Prostate gland (tissue), 2 donors: ENCODE results near the gene C1orf198. TPM values are rescaled to one million over a fixed set of nuclear protein-coding genes. Genes with fewer than 3 reads are reported as not detected.

Experiments used
- DNase-seq: peaks from one replicate; pipeline ENCODE4 v3.0.0-alpha.2; 2019; ENCODE audit warnings: low spot score
- H3K27ac ChIP-seq, 2 donors: fragments of 200-600 bp; sonication (generic); 2 replicates each; pipeline ENCODE4 v1.5.1; 2017 to 2019
- H3K27me3 ChIP-seq: fragments of 200-600 bp; sonication (generic); replicated peaks from 2 replicates; pipeline ENCODE4 v1.5.1; 2019; ENCODE audit not compliant: insufficient read depth
- H3K36me3 ChIP-seq, 2 donors: fragments of 200-600 bp; sonication (generic); 1 replicate in 1 of 2; 2 replicates in 1 of 2; pipeline versions ENCODE4 v1.5.1 to v1.8.1; 2017 to 2019
- H3K4me1 ChIP-seq: fragments of 200-600 bp; sonication (generic); replicated peaks from 2 replicates; pipeline ENCODE4 v1.5.1; 2019
- H3K4me3 ChIP-seq, 2 donors: fragments of 200-600 bp; sonication (generic); 2 replicates each; pipeline ENCODE4 v1.5.1; 2017 to 2019
- H3K9me3 ChIP-seq: fragments of 200-600 bp; sonication (generic); 2 replicates; pipeline ENCODE4 v1.5.1; 2017
- POLR2A ChIP-seq: fragments of 450-650 bp; IDR thresholded peaks from one replicate; pipeline ENCODE4 v1.6.1; 2016; ENCODE audit warnings: antibody characterized with exemption, mild to moderate bottlenecking
- POLR2AphosphoS5 ChIP-seq: sonication (generic); formaldehyde crosslinking; IDR thresholded peaks from one replicate; pipeline ENCODE4 v1.6.1; 2017; ENCODE audit warnings: antibody characterized with exemption
- WGBS: methylation state at CpG from one replicate; pipeline ENCODE4 v1.1.5; 2018; 5-methylcytosine and 5-hydroxymethylcytosine counted together
- intact Hi-C: fragments of 100-400 bp; cut with DNase I; formaldehyde crosslinking; loops from one replicate; pipeline ENCODE4 v1.14.2; 2022
- total RNA-seq, 2 donors: library from RNA; depleted of rRNA; stranded (reverse); fragments of >200 nt; gene quantifications; one replicate each; pipeline ENCODE4 v1.1.0, GENCODE V29; 2016
- TF ChIP-seq, protein P1 (sequence below), 4 experiments: fragments of 200-600 bp in 2 of 4; fragments of 450-650 bp in 2 of 4; sonication (generic) in 2 of 4; IDR thresholded peaks; 1 replicate in 3 of 4; 2 replicates in 1 of 4; pipeline ENCODE4 v1.5.1; 2016 to 2019; ENCODE audit warnings: antibody characterized with exemption in 4 of 4, mild to moderate bottlenecking in 2 of 4, moderate library complexity in 2 of 4

C1orf198 gene
- total RNA-seq, 2 donors from 2014 or later = 41.9 to 44.8 TPM

- no peak for DNase-seq
- TF ChIP-seq, protein P1, sequence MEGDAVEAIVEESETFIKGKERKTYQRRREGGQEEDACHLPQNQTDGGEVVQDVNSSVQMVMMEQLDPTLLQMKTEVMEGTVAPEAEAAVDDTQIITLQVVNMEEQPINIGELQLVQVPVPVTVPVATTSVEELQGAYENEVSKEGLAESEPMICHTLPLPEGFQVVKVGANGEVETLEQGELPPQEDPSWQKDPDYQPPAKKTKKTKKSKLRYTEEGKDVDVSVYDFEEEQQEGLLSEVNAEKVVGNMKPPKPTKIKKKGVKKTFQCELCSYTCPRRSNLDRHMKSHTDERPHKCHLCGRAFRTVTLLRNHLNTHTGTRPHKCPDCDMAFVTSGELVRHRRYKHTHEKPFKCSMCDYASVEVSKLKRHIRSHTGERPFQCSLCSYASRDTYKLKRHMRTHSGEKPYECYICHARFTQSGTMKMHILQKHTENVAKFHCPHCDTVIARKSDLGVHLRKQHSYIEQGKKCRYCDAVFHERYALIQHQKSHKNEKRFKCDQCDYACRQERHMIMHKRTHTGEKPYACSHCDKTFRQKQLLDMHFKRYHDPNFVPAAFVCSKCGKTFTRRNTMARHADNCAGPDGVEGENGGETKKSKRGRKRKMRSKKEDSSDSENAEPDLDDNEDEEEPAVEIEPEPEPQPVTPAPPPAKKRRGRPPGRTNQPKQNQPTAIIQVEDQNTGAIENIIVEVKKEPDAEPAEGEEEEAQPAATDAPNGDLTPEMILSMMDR (IDR thresholded peaks at IDR 0.05) = no peak
- TF ChIP-seq POLR2AphosphoS5 (no peak), POLR2A (no peak)
- H3K4me1 ChIP-seq = no peaks in the 10 kb centered on the region
- H3K27ac ChIP-seq = no peak overlapping the region
- H3K27me3 ChIP-seq = no peaks in the 10 kb centered on the region
- intact Hi-C loops = no loop called here
- no peak overlapping the region for H3K4me3 ChIP-seq
- 30% methylated on average over 5 of the region's 5 CpGs for WGBS
- no peaks in the 10 kb centered on the region for H3K9me3 ChIP-seq
- H3K36me3 ChIP-seq = no peaks in the 10 kb centered on the region
These were observed 73.9 kb downstream of the C1orf198 start for GRCh38 chr1:230794431-230794830.

GRCh38 chr1:230793463-230793745 is 74.9 kb downstream of the C1orf198 start:
- no peak for TF ChIP-seq POLR2AphosphoS5
- TF ChIP-seq, protein P1 (IDR thresholded peaks at IDR 0.05) = no peak
- TF ChIP-seq POLR2A = no peak
- H3K4me3 ChIP-seq = no peak overlapping the region
- WGBS = 83% methylated on average over 9 of the region's 9 CpGs
- H3K27me3 ChIP-seq = no peaks in the 10 kb centered on the region
- H3K27ac ChIP-seq = no peak overlapping the region
- H3K4me1 ChIP-seq = no peaks in the 10 kb centered on the region
- intact Hi-C loops = no loop called here
- DNase-seq = no peak
- H3K9me3 ChIP-seq = no peaks in the 10 kb centered on the region
- no peaks in the 10 kb centered on the region for H3K36me3 ChIP-seq

DNA sequence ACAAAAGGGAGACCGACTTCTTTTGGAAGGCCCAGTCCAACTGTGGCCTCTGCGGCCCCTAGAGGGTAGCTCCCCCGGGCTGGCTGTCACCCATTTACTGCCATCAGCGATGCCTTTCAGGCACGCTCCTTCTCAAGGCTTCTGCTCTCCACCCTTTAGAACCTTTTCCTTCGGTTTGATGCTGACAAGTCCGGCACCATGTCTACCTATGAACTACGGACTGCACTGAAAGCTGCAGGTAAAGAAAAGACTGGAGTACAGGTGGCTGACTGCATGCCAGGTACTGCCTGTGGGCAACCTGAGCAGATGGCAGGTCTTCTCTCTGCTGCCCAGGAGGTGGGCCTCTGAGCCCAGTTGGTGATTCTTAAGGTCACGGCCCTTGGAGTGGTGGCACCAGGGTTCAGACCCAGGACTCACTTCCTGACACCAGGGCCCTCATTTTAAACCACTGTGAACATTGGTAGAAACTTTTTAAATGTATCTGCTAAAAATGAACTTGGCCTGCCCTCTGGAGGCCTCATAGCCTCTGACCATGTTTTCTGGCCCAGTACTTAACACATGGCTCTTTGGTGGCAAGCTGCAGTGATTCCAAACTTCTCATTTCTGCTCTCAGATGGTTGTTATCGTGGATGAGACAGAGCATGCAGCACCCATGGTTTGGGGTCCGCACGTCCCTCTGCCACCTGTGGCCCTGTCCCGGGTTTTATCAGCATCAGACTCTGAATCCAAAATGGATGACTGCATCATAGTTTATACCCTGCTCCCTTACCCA is 75.4 kb downstream of the C1orf198 start:
- intact Hi-C loops = no loop called here

GRCh38 chr1:230791986-230792564 is 76.2 kb downstream of the C1orf198 start:
- intact Hi-C loops = no loop called here
- Histone ChIP-seq H3K4me1 (no peaks in the 10 kb centered on the region), H3K9me3 (no peaks in the 10 kb centered on the region), H3K27ac (no peak overlapping the region), H3K27me3 (no peaks in the 10 kb centered on the region), H3K4me3 (no peak overlapping the region), H3K36me3 (no peaks in the 10 kb centered on the region)
- DNase-seq = no peak
- TF ChIP-seq POLR2AphosphoS5 = no peak
- TF ChIP-seq, protein P1 (IDR thresholded peaks at IDR 0.05) = no peak
- no peak for TF ChIP-seq POLR2A
- 70% methylated on average over 5 of the region's 5 CpGs for WGBS

More for the DNA sequence above, 75.4 kb downstream of the C1orf198 start:
- TF ChIP-seq POLR2AphosphoS5 (no peak), POLR2A (no peak)
- TF ChIP-seq, protein P1 (IDR thresholded peaks at IDR 0.05) = no peak
- Histone ChIP-seq H3K36me3 (no peaks in the 10 kb centered on the region), H3K4me1 (no peaks in the 10 kb centered on the region), H3K4me3 (no peak overlapping the region), H3K27ac (no peak overlapping the region), H3K27me3 (no peaks in the 10 kb centered on the region), H3K9me3 (no peaks in the 10 kb centered on the region)
- DNase-seq = no peak
- WGBS = 92% methylated on average over 13 of the region's 13 CpGs

DNA sequence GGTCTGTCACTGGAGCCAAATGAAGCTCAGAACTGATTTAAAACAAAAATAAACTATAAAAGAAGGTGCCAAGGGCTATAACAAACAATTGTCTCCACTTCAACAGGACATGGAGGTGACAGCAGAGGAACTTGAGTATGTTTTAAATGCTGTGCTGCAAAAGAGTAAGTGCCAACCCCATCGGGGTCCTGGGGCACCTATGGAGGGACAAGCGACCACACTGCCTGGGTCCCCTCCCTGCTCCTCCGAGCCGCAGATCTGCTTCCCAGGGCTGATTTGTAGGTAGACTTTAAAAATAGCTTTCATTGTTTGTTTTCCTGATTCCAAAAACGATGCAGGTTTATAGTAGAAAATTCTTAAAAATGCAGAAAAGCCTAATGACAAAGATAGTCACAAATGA is 78.3 kb downstream of the C1orf198 start:
- 60% methylated on average over 5 of the region's 5 CpGs for WGBS
- Histone ChIP-seq H3K27ac (no peak overlapping the region), H3K36me3 (no peaks in the 10 kb centered on the region), H3K9me3 (no peaks in the 10 kb centered on the region), H3K4me1 (no peaks in the 10 kb centered on the region), H3K27me3 (no peaks in the 10 kb centered on the region), H3K4me3 (no peak overlapping the region)
- no peak for TF ChIP-seq POLR2A
- TF ChIP-seq POLR2AphosphoS5 = no peak
- TF ChIP-seq, protein P1 (IDR thresholded peaks at IDR 0.05) = no peak
- no peak for DNase-seq
- intact Hi-C loops = no loop called here
